A549 (cell line): ENCODE results near the gene CD274.

Experiments
- CTCF ChIP-seq: fragments of >200 bp; sonication (Bioruptor Twin); formaldehyde crosslinking; IDR thresholded peaks from 3 replicates; pipeline ENCODE4 v1.5.1; 2016
- EP300 ChIP-seq, 2 experiments: fragments of >200 bp; sonication (Bioruptor Twin); formaldehyde crosslinking; IDR thresholded peaks; 2 replicates in 1 of 2; 3 replicates in 1 of 2; pipeline ENCODE4 v1.6.1; 2016 to 2017
- NFE2L2 ChIP-seq: fragments of 150-350 bp; conservative IDR thresholded peaks from 2 replicates; pipeline ENCODE4 v1.6.1; 2014; ENCODE audit warnings: low read length
- POLR2A ChIP-seq: IDR thresholded peaks from 2 replicates; pipeline ENCODE4 v1.6.1; 2012; ENCODE audit warnings: mild to moderate bottlenecking, low read length
- TF ChIP-seq, protein P1 (sequence below): fragments of 250-450 bp; sonication (Bioruptor Pico); IDR thresholded peaks from 2 replicates; pipeline ENCODE4 v1.5.0; 2020; ENCODE audit warnings: low read depth, mild to moderate bottlenecking, moderate library complexity

- TF ChIP-seq CTCF (no peak), NFE2L2 (no peak), EP300 (IDR thresholded peaks at IDR 0.05) (no peak), POLR2A (no peak)
- TF ChIP-seq, protein P1, sequence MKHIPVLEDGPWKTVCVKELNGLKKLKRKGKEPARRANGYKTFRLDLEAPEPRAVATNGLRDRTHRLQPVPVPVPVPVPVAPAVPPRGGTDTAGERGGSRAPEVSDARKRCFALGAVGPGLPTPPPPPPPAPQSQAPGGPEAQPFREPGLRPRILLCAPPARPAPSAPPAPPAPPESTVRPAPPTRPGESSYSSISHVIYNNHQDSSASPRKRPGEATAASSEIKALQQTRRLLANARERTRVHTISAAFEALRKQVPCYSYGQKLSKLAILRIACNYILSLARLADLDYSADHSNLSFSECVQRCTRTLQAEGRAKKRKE (CRISPR knock-in tag) = no peak
Measured at GRCh38 chr9:5429873-5430564, 20.3 kb upstream of the CD274 start.
